Endothelial cell of umbilical vein (primary cell): Measurements from ENCODE around the gene CARMIL1. TPM values are rescaled to one million over a fixed set of nuclear protein-coding genes. Genes with fewer than 3 reads are reported as not detected.

ENCODE experiments used
- BruUV-seq: library from RNA; stranded (reverse); fragments of 400-500 nt; replicated peaks from 2 replicates; lab custom pipeline; 2021; lab: Mats Ljungman, UMichigan
- CTCF ChIA-PET: fragments of 300-600, 350-600 bp; sonication (Branson Sonifier 250); formaldehyde crosslinking; loops from one replicate; lab custom pipeline; 2021; ENCODE audit warnings: antibody characterized with exemption, inconsistent platforms; lab: Charles Lee
- POLR2A ChIA-PET: fragments of 300-600, 350-600 bp; sonication (Branson Sonifier 250); formaldehyde crosslinking; loops from one replicate; lab custom pipeline; 2021; ENCODE audit warnings: antibody characterized with exemption, inconsistent platforms; lab: Charles Lee
- DNase-seq: peaks from one replicate; pipeline ENCODE4 v3.0.0-alpha.2; 2011; ENCODE audit warnings: low read depth, low spot score
- FAIRE-seq: peaks from 2 replicates; lab custom pipeline; 2011; peaks lifted over from hg19 to GRCh38; lab: Jason Lieb, UNC
- H2AFZ ChIP-seq: 2 replicates; pipeline ENCODE4 v1.6.0; 2012; ENCODE audit warnings: low read depth, low read length, control low read depth, inconsistent platforms
- H3K27ac ChIP-seq: 2 replicates; pipeline ENCODE4 v1.5.1; 2011; ENCODE audit warnings: low read depth, mild to moderate bottlenecking, control low read depth, low read length, moderate library complexity; ENCODE audit not compliant: insufficient read depth
- H3K27me3 ChIP-seq, 2 experiments: 2 replicates each; pipeline versions ENCODE4 v1.6.0 to v1.6.1; 2011; ENCODE audit warnings: low read length in 2 of 2, mixed read lengths in 1 of 2; ENCODE audit not compliant: control insufficient read depth in 2 of 2, insufficient read depth in 2 of 2
- H3K36me3 ChIP-seq, 2 experiments: 2 replicates in 1 of 2; 3 replicates in 1 of 2; pipeline ENCODE4 v1.5.1; 2011; ENCODE audit warnings: low read length in 2 of 2, mild to moderate bottlenecking in 1 of 2, moderate library complexity in 1 of 2; ENCODE audit not compliant: control insufficient read depth in 2 of 2, insufficient read depth in 2 of 2; ENCODE audit errors: extremely low read depth in 1 of 2
- H3K4me1 ChIP-seq: 3 replicates; pipeline ENCODE4 v1.5.1; 2011; ENCODE audit warnings: mild to moderate bottlenecking, low read length; ENCODE audit not compliant: control insufficient read depth, insufficient read depth; ENCODE audit errors: extremely low read depth
- H3K4me2 ChIP-seq: 2 replicates; pipeline ENCODE4 v1.6.1; 2011; ENCODE audit warnings: low read length, control low read depth, mixed read lengths; ENCODE audit not compliant: insufficient read depth
- H3K4me3 ChIP-seq, 3 experiments: fragments of 200-600 bp in 1 of 3; sonication (generic), shearing (Covaris generic) in 1 of 3; replicated peaks in 1 of 3; 2 replicates each; pipeline ENCODE4 v1.5.1; 2011 to 2016; ENCODE audit warnings: control low read depth in 3 of 3, low read length in 3 of 3, mild to moderate bottlenecking in 2 of 3, inconsistent platforms in 1 of 3, low read depth in 1 of 3, moderate library complexity in 1 of 3; ENCODE audit not compliant: insufficient read depth in 1 of 3
- H3K79me2 ChIP-seq: 2 replicates; pipeline ENCODE4 v1.6.0; 2012; ENCODE audit warnings: low read length, inconsistent platforms; ENCODE audit not compliant: control insufficient read depth, insufficient read depth
- H3K9ac ChIP-seq: replicated peaks from 2 replicates; pipeline ENCODE3; 2011; ENCODE audit warnings: low read length, control low read depth; ENCODE audit not compliant: insufficient read depth; ENCODE audit errors: extremely low read depth
- H3K9me1 ChIP-seq: replicated peaks from 3 replicates; pipeline ENCODE4 v1.6.0; 2011; ENCODE audit warnings: mild to moderate bottlenecking, low read length; ENCODE audit not compliant: control insufficient read depth, insufficient read depth; ENCODE audit errors: extremely low read depth
- H3K9me3 ChIP-seq: replicated peaks from 2 replicates; pipeline ENCODE4 v1.5.1; 2012; ENCODE audit warnings: low read length, inconsistent platforms; ENCODE audit not compliant: control insufficient read depth, insufficient read depth
- H4K20me1 ChIP-seq: replicated peaks from 2 replicates; pipeline ENCODE3; 2011; ENCODE audit warnings: mild to moderate bottlenecking, low read length; ENCODE audit not compliant: control insufficient read depth, insufficient read depth; ENCODE audit errors: extremely low read depth
- EZH2 ChIP-seq: IDR thresholded peaks from 2 replicates; pipeline ENCODE4 v1.6.1; 2012; ENCODE audit warnings: borderline replicate concordance, low read depth, mild to moderate bottlenecking, moderate library complexity, low read length, inconsistent platforms; ENCODE audit not compliant: severe bottlenecking
- FOS ChIP-seq: IDR thresholded peaks from 2 replicates; pipeline ENCODE4 v1.6.1; 2011; ENCODE audit warnings: mild to moderate bottlenecking, low read length, moderate library complexity, borderline replicate concordance; ENCODE audit not compliant: insufficient read depth
- GATA2 ChIP-seq: IDR thresholded peaks from 2 replicates; pipeline ENCODE4 v1.7.0; 2011; ENCODE audit warnings: low read depth, mild to moderate bottlenecking, moderate library complexity, mixed read lengths, low read length; ENCODE audit not compliant: insufficient read length, insufficient read depth
- JUN ChIP-seq: IDR thresholded peaks from 2 replicates; pipeline ENCODE4 v1.6.1; 2011; ENCODE audit warnings: borderline replicate concordance, low read depth; ENCODE audit not compliant: insufficient read length, insufficient read depth
- MYC ChIP-seq: IDR thresholded peaks from one replicate; pipeline ENCODE4 v1.6.1; 2011; ENCODE audit warnings: mild to moderate bottlenecking, low read depth, low read length
- POLR2AphosphoS5 ChIP-seq: IDR thresholded peaks from 2 replicates; pipeline ENCODE4 v1.6.1; 2012; ENCODE audit warnings: low read depth, mild to moderate bottlenecking, control low read depth, low read length, moderate library complexity; ENCODE audit not compliant: insufficient read depth
- dilution Hi-C: fragments of 300-500 bp; cut with MboI; formaldehyde crosslinking; loops from one replicate; pipeline ENCODE4 v1.15.0; 2019; ENCODE audit warnings: low sequenced_read_pairs; ENCODE audit not compliant: extremely low pct_ligation_motif_present
- intact Hi-C: fragments of 100-400 bp; cut with micrococcal nuclease; formaldehyde crosslinking; loops from one replicate; pipeline ENCODE4 v1.10.0; 2022
- polyA plus RNA-seq, 4 experiments: library from polyadenylated mRNA; depleted of rRNA in 3 of 4; stranded (reverse) in 3 of 4; unstranded in 1 of 4; fragments of >200 nt; gene quantifications; 2 replicates each; pipeline versions ENCODE4 v1.2.1 to v1.2.3, GENCODE V29; 2011 to 2012; ENCODE audit warnings: missing spikeins in 1 of 4
- total RNA-seq: library from RNA; stranded (reverse); gene quantifications from 2 replicates; pipeline ENCODE4 v1.2.3, GENCODE V29; 2021
- TF ChIP-seq, protein P1 (sequence below), 2 donors: IDR thresholded peaks; 1 replicate in 1 of 2; 2 replicates in 1 of 2; pipeline ENCODE4 v1.5.1; 2011; ENCODE audit warnings: low read length in 2 of 2, mild to moderate bottlenecking in 2 of 2, moderate library complexity in 2 of 2, control low read depth in 1 of 2, inconsistent platforms in 1 of 2, low read depth in 1 of 2; ENCODE audit not compliant: insufficient read depth in 1 of 2; ENCODE audit errors: extremely low read depth in 1 of 2
- TF ChIP-seq, protein P2 (sequence below): IDR thresholded peaks from 2 replicates; pipeline ENCODE4 v1.6.1; 2011; ENCODE audit not compliant: insufficient read depth, insufficient read length

The CARMIL1 gene
- total and polyA plus RNA-seq, 2 donors (not counting 3 experiments of a cell fraction or from before 2014, with no cell fraction given), result 1.3 to 8.7 TPM

DNA sequence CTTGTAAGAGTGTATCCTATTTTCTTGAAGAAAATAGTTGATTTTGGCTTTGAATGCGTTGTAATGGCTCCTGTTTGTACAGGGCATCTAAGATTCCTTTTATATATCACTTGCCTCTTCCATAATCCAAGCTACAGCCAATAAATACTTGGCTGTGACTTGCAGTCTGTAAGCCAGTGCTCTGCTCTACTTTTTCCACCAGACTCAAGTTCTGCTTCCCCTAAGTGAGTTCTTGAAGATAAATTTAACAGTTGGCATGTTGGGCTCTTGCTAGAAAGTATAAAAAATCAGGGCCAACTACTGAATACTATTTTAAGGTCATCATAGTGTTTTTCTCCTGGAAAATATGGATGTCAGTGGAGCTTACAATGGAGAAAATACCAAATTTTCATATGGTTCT lies 336.3 kb downstream of the CARMIL1 start:
- Histone ChIP-seq H2AFZ (no peak overlapping the region), H3K4me2 (no peak overlapping the region), H4K20me1 (no peaks in the 10 kb centered on the region), H3K9me3 (no peaks in the 10 kb centered on the region), H3K27ac (no peak overlapping the region), H3K4me1 (no peaks in the 10 kb centered on the region), H3K9me1 (no peaks in the 10 kb centered on the region), H3K27me3 (no peaks in the 10 kb centered on the region), H3K79me2 (no peaks in the 10 kb centered on the region), H3K9ac (no peak overlapping the region), H3K4me3 (no peak overlapping the region), H3K36me3 (no peaks in the 10 kb centered on the region)
- TF ChIP-seq, protein P1, sequence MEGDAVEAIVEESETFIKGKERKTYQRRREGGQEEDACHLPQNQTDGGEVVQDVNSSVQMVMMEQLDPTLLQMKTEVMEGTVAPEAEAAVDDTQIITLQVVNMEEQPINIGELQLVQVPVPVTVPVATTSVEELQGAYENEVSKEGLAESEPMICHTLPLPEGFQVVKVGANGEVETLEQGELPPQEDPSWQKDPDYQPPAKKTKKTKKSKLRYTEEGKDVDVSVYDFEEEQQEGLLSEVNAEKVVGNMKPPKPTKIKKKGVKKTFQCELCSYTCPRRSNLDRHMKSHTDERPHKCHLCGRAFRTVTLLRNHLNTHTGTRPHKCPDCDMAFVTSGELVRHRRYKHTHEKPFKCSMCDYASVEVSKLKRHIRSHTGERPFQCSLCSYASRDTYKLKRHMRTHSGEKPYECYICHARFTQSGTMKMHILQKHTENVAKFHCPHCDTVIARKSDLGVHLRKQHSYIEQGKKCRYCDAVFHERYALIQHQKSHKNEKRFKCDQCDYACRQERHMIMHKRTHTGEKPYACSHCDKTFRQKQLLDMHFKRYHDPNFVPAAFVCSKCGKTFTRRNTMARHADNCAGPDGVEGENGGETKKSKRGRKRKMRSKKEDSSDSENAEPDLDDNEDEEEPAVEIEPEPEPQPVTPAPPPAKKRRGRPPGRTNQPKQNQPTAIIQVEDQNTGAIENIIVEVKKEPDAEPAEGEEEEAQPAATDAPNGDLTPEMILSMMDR (IDR thresholded peaks at IDR 0.05; ENCODE audit: extremely low read depth in 1 of 2, insufficient read depth in 1 of 2, low read depth in 1 of 2, low read length in 2 of 2), result no peak
- TF ChIP-seq GATA2 (no peak), JUN (no peak), FOS (no peak), POLR2AphosphoS5 (no peak), EZH2 (no peak), MYC (no peak)
- TF ChIP-seq, protein P2, sequence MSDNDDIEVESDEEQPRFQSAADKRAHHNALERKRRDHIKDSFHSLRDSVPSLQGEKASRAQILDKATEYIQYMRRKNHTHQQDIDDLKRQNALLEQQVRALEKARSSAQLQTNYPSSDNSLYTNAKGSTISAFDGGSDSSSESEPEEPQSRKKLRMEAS, result no peak
- no peak for DNase-seq
- FAIRE-seq, result no peak
- BruUV-seq, result no TSS peak
- CTCF ChIA-PET, result no interaction called here
- dilution Hi-C loops (no loop called here), intact Hi-C loops (no loop called here)
- POLR2A ChIA-PET, result no interaction called here
